DMS114 treated with DMSO at 0.1 percent for 48 hours (cell line): ENCODE results near the gene MTCP1.
A peak's percentile ranks its signal among the peaks of the same experiment; 100 is the strongest.

Experiments
- DNase-seq: peaks from one replicate; lab custom pipeline; 2025; ENCODE audit not compliant: unreplicated experiment; lab: John Stamatoyannopoulos, UW

Gene MTCP1

DNA sequence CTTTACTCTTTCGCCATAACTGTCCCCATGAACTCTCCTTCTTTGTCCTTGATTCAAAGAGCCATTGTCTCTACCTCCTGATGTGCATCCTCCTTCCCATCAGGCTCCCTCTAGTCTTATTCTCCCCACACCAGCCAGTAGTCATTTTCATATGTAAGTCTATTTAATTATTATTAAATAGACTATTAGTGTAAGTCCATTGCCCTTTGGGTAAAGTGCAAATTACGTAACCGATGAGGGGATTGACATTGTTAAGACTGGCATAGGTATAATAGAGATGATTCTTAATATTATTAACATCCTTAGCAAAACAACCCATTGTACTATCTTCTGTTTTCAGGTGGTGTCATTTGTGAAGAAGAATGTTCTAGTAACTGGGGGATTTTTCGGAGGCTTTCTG is 16.7 kb downstream of the MTCP1 start:
- DNase-seq: no peak

DNA sequence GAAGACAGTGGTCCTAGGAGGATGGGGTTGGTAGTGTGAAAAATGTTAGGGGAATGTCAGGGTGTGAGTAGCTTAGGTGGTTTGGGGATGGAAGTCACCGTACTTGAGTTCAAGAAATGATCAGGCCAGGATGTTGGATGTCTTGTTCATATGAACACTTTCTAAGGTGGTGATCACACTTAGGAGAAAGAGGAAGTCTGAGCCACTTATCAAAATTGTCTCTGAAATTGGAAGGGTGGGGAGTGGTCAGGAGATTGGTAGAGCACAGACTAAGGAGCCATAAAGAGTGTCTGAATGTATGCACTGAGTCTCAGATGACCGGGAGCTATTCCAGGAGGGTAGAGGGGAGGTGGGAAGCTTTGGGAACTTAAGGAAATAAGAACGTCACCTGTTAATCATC is 17.3 kb downstream of the MTCP1 start:
- DNase-seq: no peak

DNA sequence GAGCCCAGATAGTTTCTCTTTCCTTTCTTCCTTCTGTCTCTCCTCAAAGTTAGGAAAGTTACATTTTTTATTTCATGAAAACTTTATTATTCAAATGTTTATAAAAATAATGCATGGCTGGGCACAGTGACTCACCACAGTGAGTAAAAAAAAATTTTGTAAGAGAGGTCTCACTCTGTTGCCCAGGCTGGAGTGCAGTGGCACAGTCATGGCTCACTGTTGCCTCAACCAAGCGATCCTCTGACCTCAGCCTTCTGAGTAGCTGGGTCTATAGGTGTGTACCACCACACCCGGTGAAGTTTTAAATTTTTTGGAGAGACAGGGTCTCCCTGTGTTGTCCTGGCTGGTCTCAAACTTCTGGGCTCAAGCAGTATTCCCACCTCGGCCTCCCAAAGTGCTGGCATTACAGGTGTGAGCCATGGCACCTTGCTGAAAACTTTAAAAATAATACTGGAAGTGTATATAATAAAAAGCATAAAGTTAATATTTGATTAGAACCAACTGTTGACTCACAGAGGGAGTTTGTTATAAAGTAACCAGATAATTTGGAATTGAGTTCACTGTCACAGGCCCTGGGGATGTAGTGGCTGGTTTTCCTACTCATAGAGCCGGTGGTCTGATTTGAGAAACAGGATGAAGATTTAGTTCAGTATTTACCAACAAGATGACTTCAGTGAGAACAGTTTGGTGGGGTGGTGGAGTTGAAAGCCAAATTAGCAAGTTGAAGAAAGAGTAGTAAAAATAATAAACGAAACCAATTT is 18.0 kb downstream of the MTCP1 start:
- DNase-seq: no peak

DNA sequence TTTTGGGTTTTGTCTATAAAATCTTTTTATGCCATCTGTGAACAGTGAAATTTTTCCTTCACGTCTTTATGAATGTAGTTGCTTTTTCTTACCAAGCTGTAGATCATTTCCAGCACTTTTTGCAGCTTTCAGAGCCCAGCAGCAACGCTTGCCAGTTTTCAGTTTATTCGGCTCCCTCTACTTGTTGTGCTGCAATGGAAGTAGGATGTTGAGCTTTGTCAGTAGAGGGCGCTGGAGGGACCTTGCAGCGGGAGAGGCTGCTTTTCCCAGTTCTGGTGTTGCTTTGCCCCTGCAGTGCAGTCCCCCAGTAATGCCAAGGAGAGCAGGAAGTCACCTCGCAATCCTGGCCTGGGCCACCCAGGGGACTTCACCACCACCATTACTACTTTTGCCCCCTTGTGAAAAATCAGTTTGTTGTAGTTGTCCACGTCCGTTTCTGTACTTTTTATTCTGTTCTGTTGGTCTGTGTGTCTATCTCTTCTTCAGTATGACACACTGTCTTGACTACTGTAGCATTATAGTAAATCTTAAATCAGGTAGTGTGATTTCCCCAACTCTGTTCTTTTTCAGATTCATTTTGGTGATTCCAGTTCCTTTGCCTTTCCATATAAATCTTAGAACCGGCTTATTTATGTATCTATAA is 21.8 kb downstream of the MTCP1 start:
- DNase-seq: peak; percentile 1

DNA sequence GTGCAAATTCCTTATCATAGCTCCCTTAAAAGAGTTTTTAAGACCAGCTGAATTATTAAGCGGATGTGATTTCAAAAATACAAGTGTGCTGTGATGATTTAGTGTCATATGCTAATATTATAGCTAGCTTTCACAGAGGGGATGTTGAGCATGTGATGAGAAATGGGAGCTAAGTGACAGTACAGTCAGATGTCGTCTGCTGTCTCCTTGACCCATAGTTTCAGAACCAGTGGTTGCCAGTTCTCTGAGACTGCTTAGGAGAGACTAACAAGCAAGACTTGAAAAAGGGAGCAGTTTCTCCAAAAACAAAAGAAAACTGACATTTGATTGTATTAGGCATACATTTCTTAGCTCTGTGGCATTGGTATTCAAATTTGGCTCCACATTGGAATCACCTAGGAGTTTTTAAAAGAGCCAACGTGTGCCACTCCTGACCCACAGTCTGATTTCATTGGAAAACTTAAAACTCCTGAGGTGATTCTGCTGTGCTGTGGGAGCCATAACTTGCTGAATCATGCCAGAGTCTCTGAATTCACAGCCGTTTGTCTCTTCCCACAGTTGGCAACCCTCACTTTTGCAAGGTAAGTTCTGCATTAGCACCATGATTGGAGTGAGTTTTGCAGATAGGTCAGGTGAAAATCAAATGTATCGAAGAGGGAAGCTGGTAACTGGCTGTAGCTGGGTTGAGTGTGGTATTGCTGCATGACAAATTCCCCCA is 24.0 kb downstream of the MTCP1 start:
- no peak for DNase-seq

DNA sequence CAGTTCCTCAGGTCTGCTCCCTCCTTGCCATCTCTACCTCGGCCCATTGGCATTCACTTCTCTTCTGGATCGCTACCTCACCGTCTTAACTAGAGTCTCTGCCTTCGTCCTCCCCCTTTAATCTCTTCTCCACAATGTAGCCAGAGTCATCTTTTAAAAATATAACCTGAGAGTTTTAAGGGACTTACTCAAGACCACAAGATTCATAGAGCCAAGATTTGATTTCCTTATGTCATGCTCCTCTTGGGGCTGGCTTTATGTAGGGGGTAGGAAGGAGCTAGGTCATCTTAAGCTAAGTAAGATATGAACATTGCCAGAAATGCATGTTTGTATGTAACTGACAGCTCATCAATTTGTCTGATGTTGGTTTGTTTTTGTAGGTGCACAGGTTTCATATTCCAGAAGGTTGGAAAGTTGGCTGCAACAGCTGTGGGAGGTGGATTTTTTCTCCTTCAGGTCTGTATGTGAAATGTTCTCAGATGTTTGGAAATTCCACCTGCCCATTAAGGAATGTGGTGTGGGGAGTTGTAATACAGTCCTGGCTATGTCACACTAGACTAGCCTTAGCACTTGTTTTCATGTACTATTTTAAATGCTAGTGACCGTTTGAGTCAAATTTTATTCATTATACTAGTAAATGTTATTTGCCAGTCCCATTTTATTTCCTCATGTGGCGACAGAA is 24.7 kb downstream of the MTCP1 start:
- DNase-seq: no peak

DNA sequence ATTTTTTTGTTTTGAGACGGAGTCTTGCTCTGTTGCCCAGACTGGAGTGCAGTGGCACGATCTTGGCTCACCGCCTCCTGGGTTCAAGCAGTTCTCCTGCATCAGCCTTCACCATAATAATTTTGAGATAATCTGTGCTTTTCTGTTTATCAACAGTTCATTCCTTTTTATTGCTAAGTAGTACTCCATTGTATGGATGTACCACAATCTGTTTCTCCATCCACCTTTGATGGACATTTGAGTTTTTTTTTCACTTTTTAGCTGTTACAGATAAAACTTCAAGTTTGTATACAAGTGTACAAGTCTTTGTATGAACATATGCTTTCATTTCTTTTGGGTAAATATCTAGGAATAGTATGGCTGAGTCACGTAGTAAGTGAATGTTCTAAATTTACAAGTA is 35.2 kb downstream of the MTCP1 start:
- no peak for DNase-seq

DNA sequence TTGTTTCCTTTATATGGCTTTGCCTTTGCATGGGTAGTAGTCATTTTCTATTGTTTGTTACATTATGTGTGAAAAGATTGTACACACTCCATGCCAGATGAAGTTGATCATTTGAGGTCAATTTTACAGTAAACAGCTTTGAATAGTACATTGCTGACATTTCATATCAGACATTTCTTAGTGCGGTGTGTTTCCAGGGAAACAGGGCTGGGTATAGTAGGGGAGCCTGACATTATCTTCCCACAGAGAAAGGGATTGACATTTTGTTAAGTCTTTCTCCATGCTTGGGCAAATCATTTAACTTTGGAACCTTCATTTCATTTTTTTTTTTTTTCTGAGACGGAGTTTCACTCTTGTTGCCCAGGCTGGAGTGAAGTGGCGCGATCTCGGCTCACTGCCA is 39.3 kb downstream of the MTCP1 start:
- no peak for DNase-seq

DNA sequence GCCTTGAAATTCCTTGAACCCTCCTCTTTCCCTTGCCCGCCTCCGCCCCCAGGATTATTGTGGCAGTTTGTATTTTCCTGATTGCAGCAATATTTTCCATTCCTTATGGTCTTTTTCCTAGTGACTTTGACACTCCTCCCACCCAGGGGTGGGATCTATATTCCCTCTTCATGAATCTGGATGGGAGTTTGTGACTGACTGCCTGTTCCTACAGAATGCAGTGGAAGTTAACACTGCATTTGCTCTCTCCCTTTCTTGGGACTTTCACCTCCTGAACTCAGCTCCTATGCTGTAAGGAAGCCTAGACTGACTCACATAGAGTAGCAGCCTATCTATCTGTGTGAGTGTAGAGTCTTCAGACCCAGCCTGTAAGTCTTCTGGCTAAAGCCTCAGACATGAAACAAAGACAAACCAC is 42.1 kb downstream of the MTCP1 start:
- DNase-seq: no peak

DNA sequence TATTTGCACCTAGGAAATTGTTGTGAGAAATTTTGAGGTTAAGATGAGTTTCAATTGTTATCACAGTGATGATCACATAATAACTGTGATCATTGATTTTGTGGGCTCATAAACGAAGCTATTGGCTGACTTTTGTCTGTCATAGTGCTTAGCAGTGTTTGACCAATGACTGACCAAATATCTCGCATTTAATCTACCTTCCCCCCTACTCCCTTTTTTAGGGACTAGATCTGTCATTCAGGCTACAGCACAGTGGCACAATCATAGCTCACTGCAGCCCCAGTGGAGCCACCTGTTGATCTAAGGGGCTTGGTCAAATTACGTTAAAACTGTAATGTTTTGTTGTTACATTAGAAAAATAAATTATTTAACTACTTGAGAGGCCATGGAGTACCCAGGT is 42.8 kb downstream of the MTCP1 start:
- no peak for DNase-seq

DNA sequence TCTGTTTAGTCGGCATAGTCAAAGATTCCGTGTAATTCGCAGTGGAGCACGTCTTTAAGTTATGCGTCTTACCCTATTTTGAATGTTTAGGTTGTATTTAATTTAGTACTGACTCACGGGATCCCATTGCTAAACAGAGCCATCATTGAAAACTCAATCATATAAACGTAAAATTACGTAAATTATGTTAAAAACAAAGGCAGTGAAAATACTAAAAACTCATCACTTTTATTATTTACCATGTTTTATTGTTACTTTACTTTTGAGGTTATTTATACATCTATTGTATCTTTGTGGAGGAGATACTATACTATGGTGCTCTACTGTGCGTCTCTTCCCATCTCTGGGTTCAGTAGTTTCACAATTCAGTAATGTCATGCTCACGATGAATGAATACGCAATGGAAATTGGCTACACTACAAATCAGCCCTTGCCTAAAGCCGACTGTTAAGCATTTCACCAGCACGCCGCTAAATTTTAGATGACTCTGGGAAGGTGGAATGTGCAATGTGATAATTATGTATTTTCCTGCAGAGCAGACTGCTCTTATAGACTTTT is 43.3 kb downstream of the MTCP1 start:
- DNase-seq: no peak

DNA sequence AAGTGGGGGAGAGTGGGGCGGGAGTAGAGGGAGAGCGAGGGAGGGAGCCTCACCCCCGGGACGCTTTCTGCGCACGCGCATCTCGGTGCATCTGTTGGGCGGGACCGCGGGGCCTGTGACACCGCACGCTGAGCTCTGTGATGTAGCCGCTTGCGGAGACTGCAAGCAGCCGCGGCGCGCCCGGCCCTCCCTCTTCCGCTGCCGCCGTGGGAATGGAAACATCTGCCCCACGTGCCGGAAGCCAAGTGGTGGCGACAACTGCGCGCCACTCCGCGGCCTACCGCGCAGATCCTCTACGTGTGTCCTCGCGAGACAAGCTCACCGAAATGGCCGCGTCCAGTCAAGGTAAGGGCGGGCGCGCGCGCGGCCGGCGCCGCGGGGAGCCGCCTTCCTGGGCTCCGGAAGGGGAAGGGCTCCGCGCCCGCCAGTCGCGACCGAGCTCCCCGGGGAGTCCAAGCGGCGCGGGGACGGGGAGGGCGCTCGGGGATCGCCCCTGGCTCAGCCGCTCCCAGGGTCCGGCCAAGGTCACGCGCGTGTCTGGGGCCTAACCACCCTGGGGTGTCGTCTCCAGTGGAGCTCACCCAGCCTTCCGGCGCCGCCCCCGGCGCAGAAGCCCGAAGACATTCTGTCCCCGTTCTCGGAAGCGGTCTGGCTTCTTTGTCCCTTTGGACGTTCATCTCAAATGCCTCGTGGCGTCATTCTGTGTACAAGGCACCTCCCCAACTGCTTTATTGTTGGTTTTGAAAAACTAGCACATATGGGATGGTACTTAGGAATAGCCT is 44.0 kb downstream of the MTCP1 start, which contains the start of gene FUNDC2:
Gene FUNDC2, plus strand, starts transcription at position 118 of the 782 bp plus-strand sequence. Its CDS starts 95 bp downstream, at position 213.
- DNase-seq: peak; percentile 67

DNA sequence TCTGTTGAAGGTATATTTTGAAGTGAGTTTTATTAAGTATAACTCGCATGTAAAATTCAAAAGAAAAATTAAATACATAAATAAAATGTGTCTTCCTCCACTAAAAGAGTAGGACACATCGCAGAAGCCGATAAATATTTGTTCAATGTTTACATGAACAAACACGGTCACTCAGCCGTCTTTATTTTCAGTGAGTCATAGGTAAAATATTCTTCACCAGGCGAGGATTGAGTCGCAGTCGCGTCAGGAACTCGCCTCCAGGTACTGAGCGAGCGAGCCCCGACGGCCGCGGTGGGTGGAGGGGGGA is 44.6 kb downstream of the MTCP1 start:
- no peak for DNase-seq

DNA sequence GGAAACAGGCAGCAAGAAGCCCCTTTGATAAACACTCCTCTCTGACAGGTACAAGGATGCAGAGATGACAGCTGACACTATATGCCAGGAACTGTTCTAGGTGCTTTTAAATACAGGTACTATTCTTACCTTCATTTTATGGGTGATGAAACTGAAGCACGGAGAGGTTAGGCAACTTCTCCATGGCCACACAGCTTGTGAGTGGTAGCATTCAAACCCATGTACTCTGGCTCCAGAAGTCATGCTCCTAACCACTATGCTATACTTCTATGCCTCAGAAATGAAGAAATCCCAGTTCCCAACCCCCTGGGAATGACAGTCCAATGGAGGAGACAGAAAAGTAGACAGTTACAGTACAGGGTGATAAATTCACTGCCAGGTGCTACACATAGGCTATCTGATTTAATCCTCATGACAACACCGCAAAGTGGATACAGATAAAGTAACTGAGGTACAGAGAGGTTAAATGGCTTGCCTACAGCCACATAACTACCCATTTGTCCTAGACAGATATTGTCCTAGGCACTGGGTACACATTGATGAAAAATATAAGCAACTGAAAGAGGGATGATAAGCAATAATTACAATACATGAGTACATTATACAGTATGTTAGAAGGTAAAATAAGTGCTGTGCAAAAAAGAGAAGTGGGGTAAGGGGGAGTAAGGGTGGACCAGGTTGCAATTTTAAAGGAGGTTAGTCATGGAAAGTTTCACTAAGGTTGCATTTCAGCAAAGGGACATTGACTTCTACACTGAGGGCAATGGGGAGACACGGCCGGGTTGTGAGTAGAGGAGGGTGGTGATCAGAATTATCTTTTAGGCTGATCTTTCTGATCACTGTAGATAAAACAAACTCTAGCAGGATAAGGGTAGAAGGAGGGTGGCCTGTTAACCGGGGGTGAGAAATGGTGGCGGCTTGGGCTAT is 46.8 kb downstream of the MTCP1 start:
- DNase-seq: no peak

DNA sequence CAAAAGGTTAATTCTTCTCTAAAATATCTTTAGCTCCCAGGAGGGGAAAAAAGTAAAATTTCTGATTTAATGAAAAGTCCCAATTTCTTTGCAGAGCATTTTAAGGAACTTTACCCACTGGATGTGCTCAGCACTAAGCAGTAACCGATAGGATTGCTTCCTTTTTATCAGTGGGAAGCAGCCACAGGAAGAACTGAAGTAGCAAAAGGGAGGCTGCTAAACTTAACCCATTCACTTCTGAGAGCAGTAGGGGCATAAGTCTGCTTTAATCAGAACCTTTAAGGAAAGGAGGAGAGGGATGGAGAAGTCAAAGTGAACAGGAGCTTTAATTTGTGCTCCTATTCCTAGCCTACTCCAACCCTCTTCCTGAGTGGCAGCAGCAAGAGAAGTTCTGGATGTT is 48.4 kb downstream of the MTCP1 start, which contains the start of gene F8:
Gene F8, minus strand, starts transcription at position 139 of the 400 bp plus-strand sequence. CDS start 171 bp downstream, outside the sequence.
- DNase-seq: no peak

DNA sequence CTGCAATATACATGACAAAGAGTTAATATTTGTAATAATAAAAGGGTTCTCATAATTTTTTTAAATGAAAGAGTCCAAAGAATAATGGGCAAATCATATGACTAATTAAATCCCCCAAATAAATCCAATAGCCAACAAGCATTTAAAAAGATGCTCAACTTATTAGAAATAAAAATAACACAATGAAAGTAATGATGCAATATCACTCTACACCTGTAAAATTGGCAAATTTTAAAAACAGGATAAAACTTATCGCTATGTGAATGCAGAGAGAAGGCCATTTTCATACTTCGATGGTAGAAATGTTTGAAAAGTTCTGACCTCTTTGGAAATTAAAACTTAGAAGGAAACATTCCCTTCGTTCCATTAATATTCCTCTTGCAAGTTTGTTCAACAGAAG is 50.3 kb downstream of the MTCP1 start:
- no peak for DNase-seq
